ENCODE measurements around the gene KRT31. TPM values are rescaled to one million over a fixed set of nuclear protein-coding genes. Genes with fewer than 3 reads are reported as not detected.

The KRT31 gene
- total RNA-seq, 1 experiment from 2014 or later = not detected

DNA sequence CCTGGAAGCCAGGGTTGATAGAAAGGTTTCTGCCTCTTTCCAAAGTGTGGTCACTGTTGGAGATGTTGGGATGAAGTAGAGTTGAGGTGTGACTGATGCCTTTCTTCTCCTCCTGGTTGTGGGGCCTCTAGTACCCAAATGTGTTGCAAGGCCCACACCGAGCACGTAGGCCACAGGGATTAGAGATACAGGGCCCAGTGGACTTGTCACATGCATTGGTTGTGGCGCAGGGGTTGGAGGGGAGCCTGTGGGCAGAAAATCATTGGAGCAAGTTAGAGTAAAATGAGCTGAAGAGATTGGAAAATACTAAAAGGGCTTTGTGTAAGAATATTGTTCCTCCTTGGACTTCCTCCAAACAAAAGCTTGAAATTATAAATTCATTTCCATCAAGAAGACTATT is 51.4 kb downstream of the KRT31 start (continued):
- TF ChIP-seq, protein P1, sequence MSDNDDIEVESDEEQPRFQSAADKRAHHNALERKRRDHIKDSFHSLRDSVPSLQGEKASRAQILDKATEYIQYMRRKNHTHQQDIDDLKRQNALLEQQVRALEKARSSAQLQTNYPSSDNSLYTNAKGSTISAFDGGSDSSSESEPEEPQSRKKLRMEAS (IDR thresholded peaks at IDR 0.05) = no peak
- no peak for TF ChIP-seq EZH2 (IDR thresholded peaks at IDR 0.05)

Other genes with a start within 250 kb of the KRT31 start
- not detected for gene KRTAP4-5, start 247.8 kb downstream of the KRT31 start, total RNA-seq (2021; ENCODE audit: unreplicated experiment)
- not detected for gene KRTAP4-4, start 236.9 kb downstream of the KRT31 start, total RNA-seq (2021; ENCODE audit: unreplicated experiment)
- not detected for gene KRTAP4-3, start 229.4 kb downstream of the KRT31 start, total RNA-seq (2021; ENCODE audit: unreplicated experiment)
- gene KRTAP4-2, start 219.4 kb downstream of the KRT31 start, total RNA-seq (2021; ENCODE audit: unreplicated experiment) = not detected
- not detected for gene KRTAP4-1, start 212.7 kb downstream of the KRT31 start, total RNA-seq (2021; ENCODE audit: unreplicated experiment)
- gene KRTAP9-1, start 207.7 kb downstream of the KRT31 start, total RNA-seq (2021; ENCODE audit: unreplicated experiment) = not detected
- not detected for gene KRTAP9-2, start 171.0 kb downstream of the KRT31 start, total RNA-seq (2021; ENCODE audit: unreplicated experiment)
- gene KRTAP9-3, start 165.2 kb downstream of the KRT31 start, total RNA-seq (2021; ENCODE audit: unreplicated experiment) = not detected
- gene KRTAP9-8, start 159.6 kb downstream of the KRT31 start, total RNA-seq (2021; ENCODE audit: unreplicated experiment) = not detected
- not detected for gene KRTAP9-4, start 147.9 kb downstream of the KRT31 start, total RNA-seq (2021; ENCODE audit: unreplicated experiment)
- gene KRTAP9-9, start 142.2 kb downstream of the KRT31 start, total RNA-seq (2021; ENCODE audit: unreplicated experiment) = not detected
- not detected for gene KRTAP9-6, start 132.2 kb downstream of the KRT31 start, total RNA-seq (2021; ENCODE audit: unreplicated experiment)
- not detected for gene KRTAP9-7, start 121.9 kb downstream of the KRT31 start, total RNA-seq (2021; ENCODE audit: unreplicated experiment)
- 0.22 TPM for gene KRTAP29-1, start 94.8 kb downstream of the KRT31 start, total RNA-seq (2021; ENCODE audit: unreplicated experiment)
- not detected for gene KRTAP16-1, start 88.3 kb downstream of the KRT31 start, total RNA-seq (2021; ENCODE audit: unreplicated experiment)
- not detected for gene KRTAP17-1, start 81.9 kb downstream of the KRT31 start, total RNA-seq (2021; ENCODE audit: unreplicated experiment)
- not detected for gene KRT33A, start 46.8 kb downstream of the KRT31 start, total RNA-seq (2021; ENCODE audit: unreplicated experiment)
- not detected for gene KRT33B, start 27.8 kb downstream of the KRT31 start, total RNA-seq (2021; ENCODE audit: unreplicated experiment)
- not detected for gene KRT34, start 15.3 kb downstream of the KRT31 start, total RNA-seq (2021; ENCODE audit: unreplicated experiment)
- gene KRT37, start 27.0 kb upstream of the KRT31 start, total RNA-seq (2021; ENCODE audit: unreplicated experiment) = not detected
- gene KRT38, start 43.4 kb upstream of the KRT31 start, total RNA-seq (2021; ENCODE audit: unreplicated experiment) = not detected
- 0.42 TPM for gene KRT32, start 69.8 kb upstream of the KRT31 start, total RNA-seq (2021; ENCODE audit: unreplicated experiment)
- not detected for gene KRT35, start 83.5 kb upstream of the KRT31 start, total RNA-seq (2021; ENCODE audit: unreplicated experiment)
- gene KRT36, start 92.3 kb upstream of the KRT31 start, total RNA-seq (2021; ENCODE audit: unreplicated experiment) = not detected
- gene KRT13, start 108.0 kb upstream of the KRT31 start, total RNA-seq (2021; ENCODE audit: unreplicated experiment) = 3.7 TPM
- 37.1 TPM for gene KRT15, start 121.3 kb upstream of the KRT31 start, total RNA-seq (2021; ENCODE audit: unreplicated experiment)
- gene KRT19, start 130.7 kb upstream of the KRT31 start, total RNA-seq (2021; ENCODE audit: unreplicated experiment) = 1,248 TPM
- gene KRT9, start 174.5 kb upstream of the KRT31 start, total RNA-seq (2021; ENCODE audit: unreplicated experiment) = 0.15 TPM
- not detected for gene KRT14, start 189.3 kb upstream of the KRT31 start, total RNA-seq (2021; ENCODE audit: unreplicated experiment)
- 0.61 TPM for gene KRT16, start 215.2 kb upstream of the KRT31 start, total RNA-seq (2021; ENCODE audit: unreplicated experiment)
- gene KRT17, start 227.0 kb upstream of the KRT31 start, total RNA-seq (2021; ENCODE audit: unreplicated experiment) = not detected

Data from HCT116 (cell line).